Stomach (tissue), 4 donors: ENCODE measurements around the gene TRIM66.

Experiments used
- POLR2AphosphoS5 ChIP-seq, 3 donors: sonication (generic); formaldehyde crosslinking; IDR thresholded peaks; one replicate each; pipeline ENCODE4 v1.6.1; 2016; ENCODE audit warnings: antibody characterized with exemption in 3 of 3
- TF ChIP-seq, protein P1 (sequence below), 7 experiments: fragments of 450-650 bp in 4 of 7; fragments of 200-600 bp in 3 of 7; sonication (generic) in 3 of 7; IDR thresholded peaks; one replicate each; pipeline ENCODE4 v1.5.1; 2016 to 2019; ENCODE audit warnings: antibody characterized with exemption in 7 of 7, control low read depth in 2 of 7, mild to moderate bottlenecking in 1 of 7

DNA sequence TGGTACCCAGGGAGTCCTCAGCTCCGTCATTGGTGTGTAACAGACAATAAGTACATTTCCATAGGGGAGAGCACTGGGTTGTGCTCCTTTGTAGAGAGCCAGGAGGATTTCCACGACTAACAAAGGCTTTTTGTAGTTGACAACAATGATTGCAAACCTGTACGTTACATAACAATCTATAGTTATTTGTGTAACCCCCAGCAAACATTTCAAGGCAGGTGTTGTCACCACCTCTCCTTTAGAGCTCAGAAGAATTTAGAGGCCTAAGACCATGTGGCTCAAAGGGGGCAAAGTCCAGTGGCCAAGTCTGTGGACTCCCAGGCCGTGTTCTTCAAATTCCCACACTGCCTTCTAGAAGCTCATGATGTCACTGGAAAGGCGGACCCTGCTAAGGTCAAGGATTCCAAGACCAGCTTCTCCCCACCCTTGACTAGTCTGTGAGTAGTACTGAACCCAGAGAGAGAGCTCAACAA, 15.9 kb upstream of the TRIM66 start:
- TF ChIP-seq, protein P1, sequence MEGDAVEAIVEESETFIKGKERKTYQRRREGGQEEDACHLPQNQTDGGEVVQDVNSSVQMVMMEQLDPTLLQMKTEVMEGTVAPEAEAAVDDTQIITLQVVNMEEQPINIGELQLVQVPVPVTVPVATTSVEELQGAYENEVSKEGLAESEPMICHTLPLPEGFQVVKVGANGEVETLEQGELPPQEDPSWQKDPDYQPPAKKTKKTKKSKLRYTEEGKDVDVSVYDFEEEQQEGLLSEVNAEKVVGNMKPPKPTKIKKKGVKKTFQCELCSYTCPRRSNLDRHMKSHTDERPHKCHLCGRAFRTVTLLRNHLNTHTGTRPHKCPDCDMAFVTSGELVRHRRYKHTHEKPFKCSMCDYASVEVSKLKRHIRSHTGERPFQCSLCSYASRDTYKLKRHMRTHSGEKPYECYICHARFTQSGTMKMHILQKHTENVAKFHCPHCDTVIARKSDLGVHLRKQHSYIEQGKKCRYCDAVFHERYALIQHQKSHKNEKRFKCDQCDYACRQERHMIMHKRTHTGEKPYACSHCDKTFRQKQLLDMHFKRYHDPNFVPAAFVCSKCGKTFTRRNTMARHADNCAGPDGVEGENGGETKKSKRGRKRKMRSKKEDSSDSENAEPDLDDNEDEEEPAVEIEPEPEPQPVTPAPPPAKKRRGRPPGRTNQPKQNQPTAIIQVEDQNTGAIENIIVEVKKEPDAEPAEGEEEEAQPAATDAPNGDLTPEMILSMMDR (IDR thresholded peaks at IDR 0.05) = no peak
- no peak for TF ChIP-seq POLR2AphosphoS5 (IDR thresholded peaks at IDR 0.05)
